HepG2 (cell line): ENCODE data around the gene RMRP. TPM values are rescaled to one million over a fixed set of nuclear protein-coding genes. Genes with fewer than 3 reads are reported as not detected.

ENCODE experiments used
- CHD2 ChIP-seq: IDR thresholded peaks from 2 replicates; pipeline ENCODE4 v1.6.1; 2011; ENCODE audit warnings: low read depth, low read length, improper control_type of control experiment
- DNMT3B ChIP-seq: conservative IDR thresholded peaks from 2 replicates; pipeline ENCODE4 v1.6.1; 2016; ENCODE audit warnings: missing biosample characterization, control low read depth
- HIVEP1 ChIP-seq: sonication (generic); formaldehyde crosslinking; IDR thresholded peaks from 2 replicates; pipeline ENCODE4 v1.4.0; 2020; ENCODE audit warnings: mild to moderate bottlenecking, missing genetic modification reagents
- KDM2A ChIP-seq: sonication (generic); formaldehyde crosslinking; IDR thresholded peaks from 2 replicates; pipeline ENCODE4 v1.4.0; 2020; ENCODE audit warnings: low read depth, missing genetic modification reagents, borderline replicate concordance
- NFATC3 ChIP-seq: sonication (generic); formaldehyde crosslinking; IDR thresholded peaks from 2 replicates; pipeline ENCODE4 v1.5.1; 2020; ENCODE audit warnings: mild to moderate bottlenecking, missing genetic modification reagents
- NFYC ChIP-seq: IDR thresholded peaks from 2 replicates; pipeline ENCODE4 v1.6.1; 2016; ENCODE audit warnings: missing genetic modification reagents, missing compliant biosample characterization
- RFXAP ChIP-seq: sonication (generic); formaldehyde crosslinking; IDR thresholded peaks from 2 replicates; pipeline ENCODE4 v1.4.0; 2020; ENCODE audit warnings: missing genetic modification reagents, borderline replicate concordance
- RNF2 ChIP-seq: fragments of 450-650 bp; conservative IDR thresholded peaks from 2 replicates; pipeline ENCODE4 v1.6.1; 2016; ENCODE audit warnings: low read depth
- RXRA ChIP-seq: sonication (generic); formaldehyde crosslinking; IDR thresholded peaks from 2 replicates; pipeline ENCODE4 v1.5.1; 2020; ENCODE audit warnings: missing genetic modification reagents
- STAT5B ChIP-seq: sonication (generic); formaldehyde crosslinking; IDR thresholded peaks from 2 replicates; pipeline ENCODE4 v1.4.0; 2020; ENCODE audit warnings: missing genetic modification reagents
- TAF1 ChIP-seq: sonication (generic); formaldehyde crosslinking; IDR thresholded peaks from 2 replicates; pipeline ENCODE4 v1.4.0; 2020; ENCODE audit warnings: missing genetic modification reagents
- ZBTB3 ChIP-seq: sonication (generic); formaldehyde crosslinking; IDR thresholded peaks from 2 replicates; pipeline ENCODE4 v1.4.0; 2020; ENCODE audit warnings: low read depth, mild to moderate bottlenecking, moderate library complexity, missing genetic modification reagents, borderline replicate concordance
- ZNF282 ChIP-seq: fragments of 450-650 bp; IDR thresholded peaks from 2 replicates; pipeline ENCODE4 v1.6.1; 2018; ENCODE audit not compliant: partially characterized antibody
- ZNF3 ChIP-seq: IDR thresholded peaks from 2 replicates; pipeline ENCODE4 v1.7.0; 2017; ENCODE audit warnings: inconsistent platforms
- ZNF550 ChIP-seq: sonication (generic); formaldehyde crosslinking; IDR thresholded peaks from 2 replicates; pipeline ENCODE4 v1.4.0; 2020; ENCODE audit warnings: mild to moderate bottlenecking, missing genetic modification reagents, borderline replicate concordance
- ZNF615 ChIP-seq: sonication (generic); formaldehyde crosslinking; IDR thresholded peaks from 2 replicates; pipeline ENCODE4 v1.5.0; 2020; ENCODE audit warnings: mild to moderate bottlenecking, missing genetic modification reagents, borderline replicate concordance
- ZNF773 ChIP-seq: sonication (generic); formaldehyde crosslinking; IDR thresholded peaks from 2 replicates; pipeline ENCODE4 v1.4.0; 2020; ENCODE audit warnings: missing genetic modification reagents, borderline replicate concordance
- ZSCAN25 ChIP-seq: sonication (generic); formaldehyde crosslinking; IDR thresholded peaks from 2 replicates; pipeline ENCODE4 v1.8.0; 2022; ENCODE audit warnings: mild to moderate bottlenecking, missing genetic modification reagents
- polyA plus RNA-seq, 8 experiments: library from polyadenylated mRNA; depleted of rRNA in 3 of 8; stranded (reverse) in 7 of 8; unstranded in 1 of 8; fragments of >200 nt; fragmentation: Illumina TruSeq in 4 of 8; extraction: Trizol in 4 of 8; gene quantifications; 2 replicates each; pipeline versions ENCODE4 v1.2.1 to v1.2.3, GENCODE V29; 2011 to 2016; ENCODE audit warnings: low read depth in 4 of 8, missing spikeins in 1 of 8, mixed read lengths in 1 of 8; ENCODE audit not compliant: insufficient read depth in 1 of 8
- total RNA-seq, 5 experiments: library from RNA; depleted of rRNA; stranded (reverse); fragments of >200 nt; fragmentation: Illumina TruSeq; extraction: Trizol; gene quantifications; 2 replicates each; pipeline ENCODE4 v1.2.3, GENCODE V29; 2016; ENCODE audit warnings: low read depth in 1 of 5
- TF ChIP-seq, protein P1 (sequence below): IDR thresholded peaks from 2 replicates; pipeline ENCODE4 v1.6.1; 2012; ENCODE audit warnings: inconsistent platforms
- TF ChIP-seq, protein P2 (sequence below): sonication (generic); formaldehyde crosslinking; IDR thresholded peaks from 2 replicates; pipeline ENCODE4 v1.5.0; 2020; ENCODE audit warnings: mild to moderate bottlenecking, missing genetic modification reagents, borderline replicate concordance
- TF ChIP-seq, protein P3 (sequence below): sonication (generic); formaldehyde crosslinking; IDR thresholded peaks from 2 replicates; pipeline ENCODE4 v1.4.0; 2020; ENCODE audit warnings: missing genetic modification reagents

RMRP gene
- total and polyA plus RNA-seq, 2 of the 13 experiments (the other 11 are each of a cell fraction or from before 2014, with no cell fraction given) = 51.4 to 4,025 TPM

DNA sequence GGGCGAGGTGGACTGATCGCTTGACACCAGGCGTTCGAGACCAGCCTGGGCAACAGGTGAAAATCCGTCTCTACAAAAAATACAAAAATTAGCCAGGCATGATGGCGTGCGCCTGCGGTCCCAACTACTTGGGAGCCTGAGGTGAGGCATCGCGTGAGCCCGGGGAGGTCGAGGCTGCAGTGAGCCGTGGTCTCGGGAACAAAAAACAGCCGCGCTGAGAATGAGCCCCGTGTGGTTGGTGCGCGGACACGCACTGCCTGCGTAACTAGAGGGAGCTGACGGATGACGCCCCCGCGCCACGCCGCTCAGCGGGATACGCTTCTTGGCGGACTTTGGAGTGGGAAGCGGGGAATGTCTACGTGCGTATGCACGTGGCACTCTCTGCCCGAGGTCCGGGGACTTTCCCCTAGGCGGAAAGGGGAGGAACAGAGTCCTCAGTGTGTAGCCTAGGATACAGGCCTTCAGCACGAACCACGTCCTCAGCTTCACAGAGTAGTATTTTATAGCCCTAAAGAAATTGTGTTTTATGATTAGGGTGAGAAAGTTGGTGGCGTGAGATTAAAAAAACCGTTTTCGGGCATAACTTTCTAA lies at the start of gene RMRP (continued):
- TF ChIP-seq KDM2A (CRISPR knock-in tag) = peak; percentile 87
- 0 out of 2 replicates have a peak, but pooled peaks have one; percentile 38 for TF ChIP-seq ZNF3 (CRISPR knock-in tag)
- peak; percentile 53; the same call in 1 of the 2 replicates for TF ChIP-seq NFYC
- TF ChIP-seq CHD2 = peak; percentile 64; the same call in 1 of the 2 replicates
- peak; percentile 70 for TF ChIP-seq RXRA (CRISPR knock-in tag)
- TF ChIP-seq, protein P1, sequence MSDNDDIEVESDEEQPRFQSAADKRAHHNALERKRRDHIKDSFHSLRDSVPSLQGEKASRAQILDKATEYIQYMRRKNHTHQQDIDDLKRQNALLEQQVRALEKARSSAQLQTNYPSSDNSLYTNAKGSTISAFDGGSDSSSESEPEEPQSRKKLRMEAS = peak; percentile 99
- peak; percentile 99 for TF ChIP-seq NFATC3
- TF ChIP-seq DNMT3B = no peak; the same call in 1 of the 2 replicates
- TF ChIP-seq ZNF550 = peak; percentile 86; the same call in 1 of the 2 replicates
- TF ChIP-seq RNF2 = no peak; the same call in none of the 2 replicates
- TF ChIP-seq ZSCAN25 (CRISPR knock-in tag) = peak; percentile 82; the same call in 1 of the 2 replicates
- TF ChIP-seq ZNF282 = no peak
- TF ChIP-seq RFXAP (CRISPR knock-in tag) = peak; percentile 93
- peak; percentile 51 for TF ChIP-seq TAF1 (CRISPR knock-in tag)
- TF ChIP-seq ZNF615 = no peak
- TF ChIP-seq, protein P2, sequence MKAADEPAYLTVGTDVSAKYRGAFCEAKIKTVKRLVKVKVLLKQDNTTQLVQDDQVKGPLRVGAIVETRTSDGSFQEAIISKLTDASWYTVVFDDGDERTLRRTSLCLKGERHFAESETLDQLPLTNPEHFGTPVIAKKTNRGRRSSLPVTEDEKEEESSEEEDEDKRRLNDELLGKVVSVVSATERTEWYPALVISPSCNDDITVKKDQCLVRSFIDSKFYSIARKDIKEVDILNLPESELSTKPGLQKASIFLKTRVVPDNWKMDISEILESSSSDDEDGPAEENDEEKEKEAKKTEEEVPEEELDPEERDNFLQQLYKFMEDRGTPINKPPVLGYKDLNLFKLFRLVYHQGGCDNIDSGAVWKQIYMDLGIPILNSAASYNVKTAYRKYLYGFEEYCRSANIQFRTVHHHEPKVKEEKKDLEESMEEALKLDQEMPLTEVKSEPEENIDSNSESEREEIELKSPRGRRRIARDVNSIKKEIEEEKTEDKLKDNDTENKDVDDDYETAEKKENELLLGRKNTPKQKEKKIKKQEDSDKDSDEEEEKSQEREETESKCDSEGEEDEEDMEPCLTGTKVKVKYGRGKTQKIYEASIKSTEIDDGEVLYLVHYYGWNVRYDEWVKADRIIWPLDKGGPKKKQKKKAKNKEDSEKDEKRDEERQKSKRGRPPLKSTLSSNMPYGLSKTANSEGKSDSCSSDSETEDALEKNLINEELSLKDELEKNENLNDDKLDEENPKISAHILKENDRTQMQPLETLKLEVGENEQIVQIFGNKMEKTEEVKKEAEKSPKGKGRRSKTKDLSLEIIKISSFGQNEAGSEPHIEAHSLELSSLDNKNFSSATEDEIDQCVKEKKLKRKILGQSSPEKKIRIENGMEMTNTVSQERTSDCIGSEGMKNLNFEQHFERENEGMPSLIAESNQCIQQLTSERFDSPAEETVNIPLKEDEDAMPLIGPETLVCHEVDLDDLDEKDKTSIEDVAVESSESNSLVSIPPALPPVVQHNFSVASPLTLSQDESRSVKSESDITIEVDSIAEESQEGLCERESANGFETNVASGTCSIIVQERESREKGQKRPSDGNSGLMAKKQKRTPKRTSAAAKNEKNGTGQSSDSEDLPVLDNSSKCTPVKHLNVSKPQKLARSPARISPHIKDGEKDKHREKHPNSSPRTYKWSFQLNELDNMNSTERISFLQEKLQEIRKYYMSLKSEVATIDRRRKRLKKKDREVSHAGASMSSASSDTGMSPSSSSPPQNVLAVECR (CRISPR knock-in tag) = peak; percentile 86; the same call in 1 of the 2 replicates
- 0 out of 2 replicates have a peak, but pooled peaks have one; percentile 70 for TF ChIP-seq STAT5B (CRISPR knock-in tag)
- TF ChIP-seq, protein P3, sequence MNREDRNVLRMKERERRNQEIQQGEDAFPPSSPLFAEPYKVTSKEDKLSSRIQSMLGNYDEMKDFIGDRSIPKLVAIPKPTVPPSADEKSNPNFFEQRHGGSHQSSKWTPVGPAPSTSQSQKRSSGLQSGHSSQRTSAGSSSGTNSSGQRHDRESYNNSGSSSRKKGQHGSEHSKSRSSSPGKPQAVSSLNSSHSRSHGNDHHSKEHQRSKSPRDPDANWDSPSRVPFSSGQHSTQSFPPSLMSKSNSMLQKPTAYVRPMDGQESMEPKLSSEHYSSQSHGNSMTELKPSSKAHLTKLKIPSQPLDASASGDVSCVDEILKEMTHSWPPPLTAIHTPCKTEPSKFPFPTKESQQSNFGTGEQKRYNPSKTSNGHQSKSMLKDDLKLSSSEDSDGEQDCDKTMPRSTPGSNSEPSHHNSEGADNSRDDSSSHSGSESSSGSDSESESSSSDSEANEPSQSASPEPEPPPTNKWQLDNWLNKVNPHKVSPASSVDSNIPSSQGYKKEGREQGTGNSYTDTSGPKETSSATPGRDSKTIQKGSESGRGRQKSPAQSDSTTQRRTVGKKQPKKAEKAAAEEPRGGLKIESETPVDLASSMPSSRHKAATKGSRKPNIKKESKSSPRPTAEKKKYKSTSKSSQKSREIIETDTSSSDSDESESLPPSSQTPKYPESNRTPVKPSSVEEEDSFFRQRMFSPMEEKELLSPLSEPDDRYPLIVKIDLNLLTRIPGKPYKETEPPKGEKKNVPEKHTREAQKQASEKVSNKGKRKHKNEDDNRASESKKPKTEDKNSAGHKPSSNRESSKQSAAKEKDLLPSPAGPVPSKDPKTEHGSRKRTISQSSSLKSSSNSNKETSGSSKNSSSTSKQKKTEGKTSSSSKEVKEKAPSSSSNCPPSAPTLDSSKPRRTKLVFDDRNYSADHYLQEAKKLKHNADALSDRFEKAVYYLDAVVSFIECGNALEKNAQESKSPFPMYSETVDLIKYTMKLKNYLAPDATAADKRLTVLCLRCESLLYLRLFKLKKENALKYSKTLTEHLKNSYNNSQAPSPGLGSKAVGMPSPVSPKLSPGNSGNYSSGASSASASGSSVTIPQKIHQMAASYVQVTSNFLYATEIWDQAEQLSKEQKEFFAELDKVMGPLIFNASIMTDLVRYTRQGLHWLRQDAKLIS (CRISPR knock-in tag) = no peak
- TF ChIP-seq ZBTB3 (CRISPR knock-in tag) = peak; percentile 82
- TF ChIP-seq ZNF773 = 0 out of 2 replicates have a peak, but pooled peaks have one; percentile 80
- TF ChIP-seq HIVEP1 (CRISPR knock-in tag) = peak; percentile 93
